Smooth muscle cell (in vitro differentiated cells): ENCODE data around the gene PRSS12. TPM values are rescaled to one million over a fixed set of nuclear protein-coding genes. Genes with fewer than 3 reads are reported as not detected.

Source experiments
- DNase-seq: peaks from one replicate; lab custom pipeline; 2025; ENCODE audit not compliant: unreplicated experiment; lab: John Stamatoyannopoulos, UW
- H2AFZ ChIP-seq: fragments of 200-600 bp; sonication (generic); 2 replicates; pipeline ENCODE4 v1.6.0; 2016; ENCODE audit warnings: antibody characterized with exemption, low read depth, mild to moderate bottlenecking
- H3F3A ChIP-seq: fragments of 200-600 bp; sonication (generic); 2 replicates; pipeline ENCODE4 v1.6.0; 2017; ENCODE audit warnings: antibody characterized with exemption, low read depth
- H3K27ac ChIP-seq: fragments of 200-600 bp; sonication (generic); 2 replicates; pipeline ENCODE4 v1.5.1; 2016; ENCODE audit warnings: low read depth, mild to moderate bottlenecking
- H3K27me3 ChIP-seq: fragments of 200-600 bp; sonication (generic); 2 replicates; pipeline ENCODE4 v1.6.1; 2016; ENCODE audit warnings: low read depth, mild to moderate bottlenecking
- H3K36me3 ChIP-seq: fragments of 200-600 bp; sonication (generic); 2 replicates; pipeline ENCODE4 v1.5.1; 2016; ENCODE audit warnings: low read depth
- H3K4me1 ChIP-seq: fragments of 200-600 bp; sonication (generic); 2 replicates; pipeline ENCODE4 v1.5.1; 2016; ENCODE audit warnings: low read depth
- H3K4me2 ChIP-seq: fragments of 200-600 bp; sonication (generic); 2 replicates; pipeline ENCODE4 v1.6.0; 2016; ENCODE audit warnings: mild to moderate bottlenecking
- H3K4me3 ChIP-seq: fragments of 200-600 bp; sonication (generic); 2 replicates; pipeline ENCODE4 v1.5.1; 2016; ENCODE audit warnings: mild to moderate bottlenecking
- H3K79me2 ChIP-seq: fragments of 200-600 bp; sonication (generic); 2 replicates; pipeline ENCODE4 v1.6.0; 2016; ENCODE audit warnings: low read depth, mild to moderate bottlenecking
- H3K9ac ChIP-seq: fragments of 200-600 bp; sonication (generic); 2 replicates; pipeline ENCODE4 v1.6.0; 2016; ENCODE audit warnings: low read depth
- H3K9me3 ChIP-seq: fragments of 200-600 bp; sonication (generic); replicated peaks from 2 replicates; pipeline ENCODE4 v1.5.1; 2016; ENCODE audit warnings: low read depth
- H4K20me1 ChIP-seq: fragments of 200-600 bp; sonication (generic); 2 replicates; pipeline ENCODE4 v1.6.0; 2016; ENCODE audit warnings: low read depth
- CTCF ChIP-seq: fragments of 200-600 bp; sonication (generic); IDR thresholded peaks from 2 replicates; pipeline ENCODE4 v1.5.1; 2017; ENCODE audit warnings: borderline replicate concordance, mild to moderate bottlenecking, antibody characterized with exemption; ENCODE audit not compliant: insufficient read depth, poor library complexity, severe bottlenecking
- WGBS: methylation state at CpG from one replicate; pipeline ENCODE4 v1.1.7; 2016; ENCODE audit warnings: low lambda C conversion rate; 5-methylcytosine and 5-hydroxymethylcytosine counted together
- polyA plus RNA-seq: library from polyadenylated mRNA; unstranded; fragments of >200 nt; fragmentation: Nextera tagmentation; extraction: Ambion mirVana; gene quantifications from 2 replicates; pipeline ENCODE4 v1.2.1, GENCODE V29; 2016
- total RNA-seq: library from RNA; depleted of rRNA; stranded (reverse); fragments of >200 nt; gene quantifications from 2 replicates; pipeline ENCODE4 v1.2.3, GENCODE V29; 2014

PRSS12 gene
- total and polyA plus RNA-seq, 2 experiments from 2014 or later: 9.9 to 24.5 TPM

GRCh38 chr4:118278473-118279274 is 74.1 kb downstream of the PRSS12 start:
- peak; percentile 60 for DNase-seq
- Histone ChIP-seq H3K36me3 (no peaks in the 10 kb centered on the region), H3K27me3 (no peaks in the 10 kb centered on the region), H3K4me3 (peak overlapping the region; percentile 73), H3K4me1 (peaks cover 19% of the 10 kb centered on the region), H3K27ac (peak overlapping the region; percentile 82), H3K9ac (peak overlapping the region; percentile 85), H3F3A (peaks cover 20% of the 10 kb centered on the region), H4K20me1 (peaks cover 11% of the 10 kb centered on the region), H3K79me2 (peaks cover 8% of the 10 kb centered on the region), H2AFZ (peak overlapping the region; percentile 99), H3K9me3 (no peaks in the 10 kb centered on the region), H3K4me2 (peak overlapping the region; percentile 94)
- under 1% methylated on average over 44 of the region's 56 CpGs for WGBS
- no peak for TF ChIP-seq CTCF

GRCh38 chr4:118277243-118277642 is 75.6 kb downstream of the PRSS12 start:
- TF ChIP-seq CTCF: no peak
- Histone ChIP-seq H3K4me3 (peak overlapping the region; percentile 73), H3K27ac (no peak overlapping the region), H4K20me1 (peaks cover 11% of the 10 kb centered on the region), H3K27me3 (no peaks in the 10 kb centered on the region), H3K79me2 (peaks cover 8% of the 10 kb centered on the region), H3F3A (peaks cover 15% of the 10 kb centered on the region), H3K9ac (no peak overlapping the region), H3K36me3 (no peaks in the 10 kb centered on the region), H2AFZ (no peak overlapping the region), H3K4me2 (no peak overlapping the region), H3K4me1 (peaks cover 19% of the 10 kb centered on the region), H3K9me3 (no peaks in the 10 kb centered on the region)
- 90% methylated on average over 4 of the region's 4 CpGs for WGBS
- no peak for DNase-seq

- H3K27me3 ChIP-seq: no peaks in the 10 kb centered on the region
- H3K27ac ChIP-seq: no peak overlapping the region
- H3K9me3 ChIP-seq: no peaks in the 10 kb centered on the region
- peaks cover 8% of the 10 kb centered on the region for H3K79me2 ChIP-seq
- no peak overlapping the region for H3K9ac ChIP-seq
- H3F3A ChIP-seq: peaks cover 12% of the 10 kb centered on the region
- peaks cover 11% of the 10 kb centered on the region for H4K20me1 ChIP-seq
- no peak overlapping the region for H2AFZ ChIP-seq
- no peak overlapping the region for H3K4me2 ChIP-seq
- no peaks in the 10 kb centered on the region for H3K36me3 ChIP-seq
- H3K4me3 ChIP-seq: no peak overlapping the region
- TF ChIP-seq CTCF: no peak
- no peak for DNase-seq
- peaks cover 19% of the 10 kb centered on the region for H3K4me1 ChIP-seq
- WGBS: 90% methylated on average over 2 of the region's 2 CpGs
Observed at GRCh38 chr4:118276580-118276979, 76.2 kb downstream of the PRSS12 start.

- Histone ChIP-seq H3K27ac (no peak overlapping the region), H3K4me3 (no peak overlapping the region), H3K27me3 (no peaks in the 10 kb centered on the region), H3K9me3 (no peaks in the 10 kb centered on the region), H3K79me2 (no peaks in the 10 kb centered on the region), H3K9ac (no peak overlapping the region), H3F3A (no peaks in the 10 kb centered on the region), H3K36me3 (no peaks in the 10 kb centered on the region), H3K4me2 (no peak overlapping the region), H2AFZ (no peak overlapping the region), H4K20me1 (no peaks in the 10 kb centered on the region), H3K4me1 (no peaks in the 10 kb centered on the region)
- TF ChIP-seq CTCF: no peak
- DNase-seq: no peak
- 96% methylated on average over 1 of the region's 1 CpG for WGBS
Observed at GRCh38 chr4:118273642-118274041, 79.2 kb downstream of the PRSS12 start.
